OCI-LY3 (cell line): ENCODE data around the gene CGN.

Experiments used
- CTCF ChIP-seq: fragments of 200-600, 300-600 bp; sonication (generic); IDR thresholded peaks from 2 replicates; pipeline ENCODE4 v1.5.1; 2014; ENCODE audit warnings: antibody characterized with exemption, low read length, low read depth
- EZH2phosphoT487 ChIP-seq: fragments of 200-600 bp; shearing (Covaris generic); IDR thresholded peaks from 2 replicates; pipeline ENCODE4 v1.6.1; 2018; ENCODE audit warnings: antibody characterized with exemption, mixed run types, low read depth

GRCh38 chr1:151499365-151499764 is 11.8 kb upstream of the CGN start:
- TF ChIP-seq CTCF (no peak), EZH2phosphoT487 (no peak)
